ENCODE results near the gene CNNM4. TPM values are rescaled to one million over a fixed set of nuclear protein-coding genes. Genes with fewer than 3 reads are reported as not detected.
A peak's percentile ranks its signal among the peaks of the same experiment; 100 is the strongest.

The CNNM4 gene
- polyA plus RNA-seq, 10 donors, result 16.4 to 39.2 (median 29.7) TPM

DNA sequence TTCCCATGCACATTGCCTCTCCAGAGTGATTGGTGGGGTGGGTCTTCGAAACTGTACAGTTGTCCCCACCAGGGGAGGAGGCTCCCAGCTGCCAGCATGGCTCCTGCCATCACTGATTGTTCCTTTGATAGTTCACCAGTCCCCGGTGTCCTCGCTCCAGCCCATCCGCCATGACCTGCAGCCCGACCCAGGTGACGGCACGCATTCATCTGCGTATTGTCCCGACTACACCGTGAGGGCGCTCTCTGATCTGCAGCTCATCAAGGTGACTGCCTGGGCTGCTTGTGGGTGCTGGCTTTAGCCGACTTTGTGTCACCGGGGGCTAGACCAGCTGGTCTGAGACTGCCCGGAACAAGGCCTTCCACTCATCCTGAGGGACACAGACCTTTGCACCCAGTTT lies 67.7 kb downstream of the CNNM4 start:
- no peak for DNase-seq

DNA sequence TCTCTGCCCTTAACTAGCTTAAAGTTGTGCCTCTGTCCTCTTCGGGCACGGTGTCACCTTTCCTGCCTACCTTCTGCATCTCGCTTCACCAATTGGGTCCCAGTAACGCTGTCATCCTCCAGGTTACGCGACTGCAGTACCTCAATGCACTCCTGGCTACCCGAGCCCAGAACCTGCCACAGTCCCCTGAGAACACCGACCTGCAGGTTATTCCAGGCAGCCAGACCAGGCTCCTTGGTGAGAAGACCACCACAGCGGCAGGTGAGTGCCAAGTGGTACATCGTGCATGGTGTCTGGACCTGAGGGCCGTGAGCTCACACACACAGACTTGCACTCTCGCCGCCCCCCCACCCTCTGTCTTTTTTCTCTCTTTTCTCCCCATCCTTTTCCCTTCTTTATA lies 68.2 kb downstream of the CNNM4 start:
- no peak for DNase-seq

DNA sequence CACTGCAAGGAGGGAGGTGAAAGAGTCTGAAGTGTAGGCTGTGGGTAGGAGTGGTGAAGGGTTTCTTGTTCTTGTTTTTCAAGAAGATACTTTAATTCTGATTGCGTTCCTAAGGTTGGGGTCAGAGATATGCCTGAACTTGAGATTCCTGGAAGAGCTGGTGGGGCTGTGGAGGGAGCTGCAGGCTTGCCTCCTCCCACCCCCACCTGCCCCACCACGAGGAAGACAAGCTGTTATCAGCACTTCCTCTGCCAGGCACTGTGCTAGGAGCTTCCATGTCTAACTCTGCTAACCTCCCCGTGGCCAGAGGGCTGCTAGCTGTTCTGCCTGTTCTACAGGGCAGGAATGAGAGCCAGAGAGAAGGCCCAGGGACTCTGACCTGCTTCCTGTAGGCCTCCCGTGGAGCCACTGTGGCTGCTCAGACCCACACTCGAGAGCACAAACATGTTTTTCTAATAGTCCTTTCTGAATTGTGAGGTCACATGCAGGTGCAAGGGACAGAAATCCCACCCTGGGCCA lies 69.4 kb downstream of the CNNM4 start:
- DNase-seq, result no peak

DNA sequence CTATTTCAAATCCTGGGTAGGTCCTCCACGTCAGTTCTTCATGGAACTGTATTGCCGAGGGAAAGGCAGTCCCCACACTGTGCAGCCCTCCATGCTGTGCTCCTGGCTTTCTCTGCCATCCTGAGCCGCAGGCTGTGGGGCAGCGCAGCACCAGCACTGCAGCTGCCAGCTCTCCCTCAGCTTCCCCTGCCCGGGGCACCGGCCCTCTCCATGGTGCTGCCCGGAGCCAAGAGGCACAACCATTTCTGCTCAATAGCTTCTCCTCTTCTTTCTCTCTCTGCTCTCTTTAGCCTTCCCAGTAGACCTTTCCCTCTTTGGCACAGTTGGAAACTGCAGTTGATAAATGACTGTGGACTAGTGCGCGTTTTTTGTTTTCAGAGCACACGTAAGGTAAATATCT lies 71.0 kb downstream of the CNNM4 start:
- no peak for DNase-seq

DNA sequence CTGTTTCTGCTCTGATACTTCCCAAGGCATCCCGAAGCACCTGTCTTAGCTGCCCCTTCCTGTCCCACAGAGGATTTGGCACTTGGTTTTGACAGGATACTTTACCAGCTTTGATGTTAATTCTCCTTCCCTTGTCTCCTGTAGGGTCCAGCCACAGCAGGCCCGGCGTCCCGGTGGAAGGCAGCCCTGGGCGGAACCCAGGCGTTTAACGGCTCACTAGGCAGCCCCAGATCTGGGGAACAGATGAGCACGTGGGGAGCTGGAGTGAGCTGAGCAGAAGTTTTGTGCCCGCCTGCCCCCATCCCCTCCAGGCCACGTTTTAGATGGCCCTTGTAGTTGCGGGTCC lies 71.7 kb downstream of the CNNM4 start:
- no peak for DNase-seq

DNA sequence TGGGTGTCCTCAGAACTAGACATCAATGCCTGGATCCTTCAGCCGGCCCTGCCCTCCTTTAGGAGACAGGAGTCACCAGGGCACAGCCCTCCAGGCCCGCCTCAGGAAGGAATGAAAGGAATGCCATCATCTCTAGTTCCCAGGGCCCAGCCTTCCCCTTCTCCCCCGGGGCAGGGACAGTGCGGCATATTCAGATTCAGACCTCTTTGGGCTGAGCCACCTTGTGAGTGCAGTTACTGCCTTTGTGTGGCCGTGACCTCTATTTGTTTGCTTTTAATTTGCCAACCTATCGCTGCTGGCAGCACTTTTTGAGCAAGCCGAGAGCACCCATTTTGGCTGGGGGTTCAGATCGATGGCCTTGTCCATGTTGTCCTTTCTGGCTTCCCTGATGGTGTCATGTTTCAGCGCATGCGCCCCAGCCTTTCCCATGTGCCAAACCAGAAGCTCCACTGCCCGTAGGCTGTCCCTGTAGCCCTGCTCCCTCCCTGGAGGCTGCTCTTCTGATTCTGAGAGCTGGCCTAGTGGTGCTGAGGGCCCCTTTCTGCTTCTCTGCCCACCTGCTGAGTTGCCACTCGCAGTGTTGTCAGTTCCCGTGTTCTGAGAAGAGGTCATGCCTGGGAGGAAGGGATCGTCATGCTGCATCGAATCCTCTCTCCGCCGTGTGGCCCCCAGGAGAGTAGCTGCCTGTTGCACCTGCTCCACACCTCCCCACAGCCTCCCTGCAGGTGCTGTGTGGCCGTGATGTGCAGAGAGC lies 72.2 kb downstream of the CNNM4 start:
- DNase-seq, result peak; percentile 56 to 67 (median 58)

DNA sequence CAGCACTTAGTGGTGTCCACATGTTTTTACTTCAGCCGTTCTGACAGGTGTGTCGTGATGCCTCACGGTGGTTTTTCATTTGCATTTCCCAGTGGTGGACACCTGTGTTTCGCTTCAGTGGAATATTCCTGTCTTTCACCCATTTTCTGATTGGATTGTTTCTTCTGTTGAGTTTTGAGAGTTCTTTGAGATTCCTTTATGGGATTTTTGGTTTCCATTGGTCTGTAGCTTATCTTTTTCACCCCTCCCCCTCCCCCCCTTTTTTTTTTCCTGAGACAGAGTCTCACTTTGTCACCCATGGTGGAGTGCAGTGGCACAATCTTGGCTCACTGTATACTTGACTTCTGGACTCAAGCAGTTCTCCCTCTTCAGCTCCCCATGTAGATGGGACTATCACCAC lies 75.1 kb downstream of the CNNM4 start:
- DNase-seq, result no peak

DNA sequence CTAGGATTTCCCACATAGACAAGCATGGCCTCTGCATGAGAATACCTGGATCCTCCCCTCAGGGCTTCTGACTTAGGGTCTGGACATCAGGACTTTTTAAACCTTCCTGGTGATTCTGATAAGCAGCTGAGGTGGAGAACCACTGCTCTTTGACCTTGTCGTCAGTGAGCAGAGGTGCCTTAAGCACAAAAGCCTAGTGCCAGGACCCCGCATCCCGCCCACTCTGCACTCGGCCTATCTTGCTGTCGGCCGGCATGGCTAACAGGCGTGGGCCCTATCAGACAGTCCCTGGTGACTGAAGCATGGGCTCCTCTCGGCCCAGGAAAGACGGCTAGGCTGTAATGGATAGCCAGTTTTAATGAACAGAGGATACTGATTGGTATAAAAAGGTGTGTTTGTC lies 76.9 kb downstream of the CNNM4 start:
- no peak for DNase-seq

DNA sequence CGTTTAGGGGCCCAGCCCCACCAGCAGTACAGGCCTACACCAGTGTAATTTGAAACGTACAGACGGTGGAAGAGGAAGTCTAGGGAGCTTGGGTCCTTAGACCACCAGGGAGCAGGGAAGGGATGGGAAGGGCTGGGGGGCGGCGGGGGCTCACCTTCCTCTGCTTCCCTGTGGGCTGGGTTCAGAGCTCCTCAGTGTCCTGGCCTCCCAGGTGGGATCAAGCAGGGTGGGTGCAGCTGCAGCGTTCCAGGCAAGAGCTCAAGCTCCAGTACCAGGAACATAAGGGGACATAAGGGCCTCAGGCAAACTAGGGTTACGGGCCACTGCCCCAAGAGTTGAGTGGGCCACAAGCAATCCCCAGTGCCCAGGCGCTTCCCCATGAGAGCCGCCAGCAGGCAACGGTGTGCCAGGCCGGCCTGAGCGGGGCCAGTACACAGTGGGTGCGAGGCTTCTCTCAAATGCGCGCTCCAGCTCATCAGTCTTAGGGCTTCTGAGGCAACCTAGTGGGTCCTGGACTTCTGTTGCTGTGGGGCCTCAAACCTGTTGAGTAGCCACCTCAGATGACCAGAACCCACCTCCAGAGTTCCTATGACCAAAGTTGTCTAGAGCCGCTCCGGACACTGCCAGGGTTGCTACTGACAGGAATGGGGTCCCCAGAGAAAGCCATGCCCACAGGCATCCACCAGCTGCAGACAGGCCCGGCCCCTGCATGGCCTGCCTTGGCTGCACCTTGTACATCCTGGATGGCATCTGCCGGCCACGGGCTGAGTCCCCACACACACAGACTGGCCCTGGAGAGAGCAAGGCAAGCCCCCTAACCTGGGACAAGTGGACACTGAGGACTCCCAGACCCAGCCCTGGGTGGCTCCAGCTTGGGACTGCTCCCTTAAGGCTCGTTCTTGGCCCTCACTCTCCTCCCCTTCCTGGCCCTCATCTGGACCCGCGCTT lies 77.9 kb downstream of the CNNM4 start:
- DNase-seq, result no peak

DNA sequence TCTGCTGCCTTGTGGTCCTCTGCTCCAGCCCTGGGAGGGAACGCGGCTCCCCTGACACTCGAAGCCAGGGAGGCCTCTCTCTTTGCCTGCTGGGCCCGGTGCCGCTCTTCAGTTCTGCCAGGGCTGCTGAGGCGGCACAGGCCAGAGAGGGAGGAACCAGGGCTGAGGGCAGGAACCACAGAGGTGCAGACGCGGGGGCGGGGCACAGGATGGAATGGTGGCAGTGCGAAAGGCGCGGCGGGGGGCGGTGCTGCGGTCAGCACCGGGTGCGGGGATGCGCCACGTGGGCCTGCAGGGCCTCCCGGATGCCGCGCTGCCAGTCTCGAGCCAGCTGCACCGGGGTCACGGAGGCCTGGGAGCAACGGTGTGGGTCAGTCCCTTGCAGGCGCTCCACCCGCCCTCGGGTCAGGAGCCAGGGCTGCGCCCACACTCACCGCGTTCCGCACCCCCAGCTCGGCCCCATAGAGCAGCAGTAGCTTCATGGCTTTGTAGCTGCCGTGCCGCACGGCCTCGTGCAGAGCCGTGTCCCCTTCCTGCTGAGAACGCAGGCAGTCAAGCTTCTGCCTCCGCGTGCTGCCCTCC lies 78.7 kb downstream of the CNNM4 start:
- no peak for DNase-seq

DNA sequence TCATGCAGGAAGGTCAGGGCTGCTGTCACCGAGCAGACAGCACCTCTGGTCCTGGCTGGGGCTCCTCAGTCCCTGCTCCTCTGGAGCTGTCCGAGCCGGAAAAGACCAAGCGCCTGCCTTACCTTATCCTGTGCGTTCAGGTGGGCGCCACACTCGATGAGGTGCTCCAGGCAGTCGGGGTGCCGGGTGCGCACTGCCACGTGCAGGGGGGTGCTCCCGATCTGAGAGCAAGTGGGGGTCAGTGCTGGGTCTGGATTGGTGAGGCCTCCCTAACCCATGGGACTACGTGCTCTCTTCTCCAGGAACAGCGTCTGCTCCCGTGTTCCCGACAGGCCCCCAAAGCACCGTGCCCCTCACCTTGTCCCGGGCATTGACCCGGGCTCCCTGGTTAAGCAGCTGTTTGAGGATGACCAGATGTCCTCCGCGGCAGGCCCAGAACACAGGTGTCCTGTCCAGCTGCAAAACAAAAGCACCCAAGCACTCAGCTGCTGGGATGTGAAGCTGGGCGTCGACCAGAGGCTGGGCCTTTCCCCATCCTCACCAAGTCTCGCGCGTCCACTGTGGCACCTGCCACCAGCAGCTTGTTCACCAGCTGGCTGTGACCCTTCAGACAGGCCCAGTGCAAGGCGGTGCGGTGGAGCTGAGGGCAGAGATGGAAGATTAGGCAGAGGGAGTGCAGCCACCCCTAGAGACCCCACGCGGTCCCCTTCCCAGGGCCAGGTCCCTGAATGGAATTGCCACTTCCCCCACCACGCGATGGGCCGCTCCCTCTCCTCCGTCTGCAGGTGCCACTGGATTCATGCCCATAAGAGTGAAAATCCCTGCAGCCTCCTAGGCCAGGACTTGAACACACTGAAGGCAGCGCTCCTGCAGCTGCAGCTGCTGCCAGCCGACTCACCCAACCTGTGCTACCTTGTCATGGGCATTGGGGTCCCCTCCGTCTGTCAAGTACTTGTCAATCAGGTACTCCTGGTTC lies 79.5 kb downstream of the CNNM4 start:
- DNase-seq, result no peak

DNA sequence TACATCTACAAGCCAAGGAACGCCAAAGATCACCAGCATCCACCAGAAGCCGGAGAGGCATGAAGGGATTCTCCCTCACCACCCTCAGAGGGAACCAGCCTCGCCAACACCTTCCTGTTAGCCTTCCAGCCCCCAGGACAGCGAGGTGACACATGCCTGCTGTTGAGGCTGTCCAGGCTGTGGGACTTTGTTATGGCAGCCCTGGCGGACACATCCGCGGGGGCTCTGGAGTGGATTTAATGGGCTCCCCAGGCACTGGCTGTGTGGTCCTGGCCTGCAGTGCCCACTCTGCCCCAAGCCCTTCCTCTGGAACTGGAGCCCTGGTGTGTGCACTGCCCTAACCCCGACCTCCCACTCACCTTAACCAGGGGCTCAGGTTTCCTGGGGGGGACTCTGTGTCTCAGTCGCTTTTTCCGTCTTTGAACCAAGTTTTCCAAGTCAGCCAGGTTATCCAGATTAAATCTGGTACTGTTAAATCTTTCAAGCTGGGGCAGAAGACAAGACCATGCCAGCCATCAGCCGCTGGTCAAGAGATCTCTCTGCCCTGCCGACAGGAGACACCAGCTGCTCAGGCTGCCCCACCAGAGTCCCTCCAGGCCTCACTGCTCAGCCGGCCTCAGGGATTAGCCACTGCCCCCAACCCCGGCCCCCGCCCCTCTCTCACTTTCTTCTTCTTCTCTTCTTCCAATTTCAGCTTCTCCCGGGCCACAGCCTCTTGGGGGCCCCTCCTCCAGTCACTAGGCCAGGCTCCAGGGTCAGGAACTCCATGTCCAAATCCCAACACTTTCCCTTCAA lies 81.2 kb downstream of the CNNM4 start:
- DNase-seq, result no peak

DNA sequence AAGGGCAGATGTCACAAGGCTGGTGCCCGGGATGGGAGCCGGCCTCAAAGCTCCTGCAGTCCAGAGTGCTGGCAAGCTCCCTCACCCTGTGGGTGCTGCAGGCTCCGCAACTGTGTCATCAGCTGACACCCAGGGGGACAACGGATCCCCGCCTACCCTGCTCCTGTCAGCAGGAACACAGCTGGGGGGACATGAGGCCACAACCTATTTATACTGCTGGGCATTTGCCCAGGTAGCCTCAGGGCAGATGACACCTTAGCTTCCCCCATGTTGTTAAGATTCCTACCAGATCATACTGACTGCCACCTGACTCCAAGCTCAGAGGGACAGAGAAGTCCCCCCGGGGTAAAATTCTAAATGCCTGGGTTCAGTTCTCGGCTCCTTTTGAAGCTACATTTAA lies 81.9 kb downstream of the CNNM4 start:
- DNase-seq, result no peak

DNA sequence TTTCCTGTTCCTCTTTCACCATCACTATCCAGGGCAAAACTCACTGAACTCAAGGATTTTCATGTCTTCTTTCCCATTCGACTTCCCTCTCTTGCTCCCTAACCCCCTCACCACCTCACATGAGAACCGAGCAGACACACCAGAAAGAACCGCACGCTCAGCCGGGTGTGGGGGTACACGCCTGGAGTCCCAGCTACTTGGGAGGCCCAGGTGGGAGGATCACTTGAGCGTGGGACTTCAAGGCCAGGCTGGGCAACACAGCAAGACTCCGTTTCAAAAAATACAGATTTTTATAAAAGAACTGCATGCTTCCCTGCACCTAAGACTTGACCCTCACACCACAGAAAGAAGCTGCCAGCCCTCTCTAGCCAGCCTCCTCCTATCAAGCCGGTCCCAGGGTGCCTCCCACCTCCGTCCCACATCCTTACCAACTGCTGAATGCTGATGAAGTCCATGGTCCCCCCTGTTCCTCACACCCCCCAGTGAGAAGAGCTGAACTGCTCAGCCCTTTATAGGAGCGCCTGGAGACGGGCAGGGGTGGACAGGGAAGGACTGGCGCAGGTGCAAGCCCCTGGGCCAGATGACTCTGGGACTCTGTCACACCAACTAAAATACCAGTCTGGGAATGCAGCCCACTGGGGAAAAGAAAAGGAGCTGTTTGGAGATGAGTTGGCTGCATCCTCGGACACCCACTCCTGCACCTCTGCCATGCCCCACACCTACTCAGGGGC lies 83.0 kb downstream of the CNNM4 start, which contains the start of gene ANKRD23:
Gene ANKRD23 (minus strand): TSS at position 484 of the 731 bp plus-strand sequence. CDS start 29 bp downstream, at position 455.
- no peak for DNase-seq

DNA sequence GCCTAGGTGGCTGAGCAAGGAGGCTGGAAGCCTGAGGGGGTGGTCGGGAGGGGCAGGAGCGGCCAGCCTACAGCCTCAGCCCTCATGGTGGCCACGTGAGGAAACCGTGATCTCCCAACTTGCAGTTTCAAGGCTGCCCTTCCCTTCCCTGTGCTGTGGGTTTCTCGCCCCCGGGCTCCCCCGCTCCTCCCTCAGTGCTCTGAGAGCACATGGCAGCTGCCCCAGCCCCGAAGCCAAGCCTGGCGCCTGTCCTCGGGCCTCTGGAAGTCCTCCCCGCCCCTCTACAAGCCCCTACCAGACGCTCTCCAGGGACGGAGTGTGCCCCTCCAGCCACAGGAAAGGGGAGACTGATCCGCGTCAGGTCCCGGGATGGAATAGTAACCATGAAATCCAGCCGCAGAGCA lies 83.7 kb downstream of the CNNM4 start:
- no peak for DNase-seq

DNA sequence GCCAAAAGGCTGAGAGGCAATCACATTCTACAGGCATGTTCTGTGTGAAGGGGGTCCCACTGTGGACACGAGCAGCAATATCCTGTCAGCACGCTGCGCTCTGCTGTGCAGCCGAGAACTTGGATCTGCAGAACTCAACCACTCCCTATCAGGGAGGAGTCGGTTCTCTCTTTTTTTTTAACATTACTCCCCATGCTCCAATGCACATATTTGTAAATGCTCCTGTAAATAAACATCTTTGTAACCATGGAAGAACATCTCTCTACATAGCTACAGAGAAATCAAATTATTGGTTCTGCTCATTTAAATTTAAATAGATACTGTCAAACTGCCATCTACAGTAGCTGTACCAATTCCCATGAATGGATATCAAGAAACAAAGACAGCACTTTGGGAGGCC lies 86.1 kb downstream of the CNNM4 start:
- DNase-seq, result no peak

DNA sequence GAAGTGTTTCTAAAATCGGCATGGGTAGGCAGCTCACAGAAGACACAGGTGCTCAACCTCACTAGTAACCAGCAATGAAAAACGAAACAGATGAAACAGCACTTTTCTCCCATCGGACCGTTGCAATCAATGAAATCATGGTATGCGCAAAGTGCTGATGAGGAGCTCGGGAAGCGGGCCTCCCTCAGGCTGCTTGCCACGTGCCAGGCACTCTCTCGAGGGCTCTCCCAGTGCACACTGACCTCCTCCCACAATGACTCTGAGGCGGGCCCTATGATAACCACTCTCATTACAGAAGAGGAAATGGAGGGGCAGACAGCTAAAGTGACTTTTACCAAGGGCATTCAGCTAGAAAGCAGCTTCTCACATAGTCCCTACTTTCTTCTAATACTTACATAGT lies 86.9 kb downstream of the CNNM4 start:
- no peak for DNase-seq

DNA sequence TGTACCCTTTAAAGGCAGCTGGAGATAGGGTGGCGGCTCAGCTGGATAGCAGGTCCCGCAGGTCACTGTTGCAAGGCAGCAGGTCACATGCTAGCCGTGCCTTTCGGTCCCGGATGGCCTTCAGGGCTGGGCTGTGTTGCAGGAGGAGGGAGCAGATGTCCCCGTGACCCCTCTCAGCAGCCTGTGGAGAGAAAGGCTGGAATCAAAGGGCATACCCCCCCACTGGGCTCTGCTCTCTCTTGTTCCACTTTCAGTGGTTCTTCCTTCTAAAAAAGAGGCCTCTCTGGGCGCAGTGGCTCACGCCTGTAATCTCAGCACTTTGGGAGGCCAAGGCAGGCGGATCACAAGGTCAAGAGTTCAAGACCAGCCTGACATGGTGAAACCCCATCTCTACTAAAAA lies 87.6 kb downstream of the CNNM4 start:
- DNase-seq, result no peak

DNA sequence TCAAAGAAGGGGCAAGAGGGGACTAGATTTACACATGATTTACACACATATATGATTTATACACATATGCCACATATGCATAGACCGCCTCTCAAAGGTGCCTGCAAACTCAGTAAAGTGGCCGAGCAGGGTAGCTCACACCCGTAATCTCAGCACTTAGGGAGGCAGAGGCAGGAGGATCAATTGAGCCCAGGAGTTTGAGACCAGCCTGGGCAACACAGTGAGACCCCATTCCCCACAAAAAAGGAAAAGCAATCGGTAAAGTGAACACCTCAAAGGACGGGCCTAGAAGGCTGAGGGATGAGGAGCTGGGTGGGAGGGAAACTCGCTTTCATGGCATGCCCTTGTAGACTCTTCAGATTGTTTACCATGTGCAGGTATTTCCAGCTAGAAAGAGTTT lies 92.0 kb downstream of the CNNM4 start:
- DNase-seq, result no peak

DNA sequence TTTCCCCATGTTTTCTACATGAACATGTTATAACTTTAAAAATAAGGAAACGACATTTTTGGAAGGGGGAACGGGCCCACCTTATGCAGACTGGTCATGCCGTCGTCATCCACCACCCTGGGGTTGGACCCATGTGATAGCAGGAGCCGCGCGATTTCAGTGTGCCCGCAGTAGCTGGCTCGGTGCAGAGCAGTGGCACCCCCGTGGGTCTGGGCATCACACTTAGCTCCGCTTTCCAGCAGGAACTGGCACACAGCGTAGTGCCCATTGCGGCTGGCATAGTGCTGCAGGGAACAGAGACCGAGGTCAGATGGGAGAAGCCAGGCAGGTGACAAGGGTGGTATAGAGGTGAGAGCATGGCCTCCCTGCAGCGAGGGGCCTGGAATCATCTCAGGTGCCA lies 92.6 kb downstream of the CNNM4 start:
- DNase-seq, result no peak
